K562 (cell line): ENCODE results near the gene ILF3. TPM values are rescaled to one million over a fixed set of nuclear protein-coding genes. Genes with fewer than 3 reads are reported as not detected.

Source experiments
- BCOR ChIP-seq: fragments of 450-650 bp; IDR thresholded peaks from 2 replicates; pipeline ENCODE4 v1.6.1; 2016
- FOS ChIP-seq: IDR thresholded peaks from 3 replicates; pipeline ENCODE4 v1.6.1; 2011; ENCODE audit not compliant: insufficient read length; ENCODE audit errors: extremely low read depth
- FOXJ3 ChIP-seq: sonication (generic); formaldehyde crosslinking; IDR thresholded peaks from 2 replicates; pipeline ENCODE4 v1.4.0; 2020; ENCODE audit warnings: mild to moderate bottlenecking, missing genetic modification reagents
- HMGN3 ChIP-seq: IDR thresholded peaks from 2 replicates; pipeline ENCODE4 v1.6.1; 2011; ENCODE audit warnings: borderline replicate concordance, low read depth, mild to moderate bottlenecking, mixed read lengths, low read length; ENCODE audit not compliant: insufficient read length; ENCODE audit errors: extremely low read depth
- JUND ChIP-seq, 2 experiments: IDR thresholded peaks; 2 replicates in 1 of 2; 3 replicates in 1 of 2; pipeline ENCODE4 v1.6.1; 2011; ENCODE audit warnings: borderline replicate concordance in 2 of 2, low read depth in 2 of 2, low read length in 2 of 2, improper control_type of control experiment in 1 of 2, missing biosample characterization in 1 of 2, missing genetic modification characterization in 1 of 2, missing genetic modification reagents in 1 of 2
- LARP7 ChIP-seq: fragments of 450-650 bp; IDR thresholded peaks from 2 replicates; pipeline ENCODE4 v1.6.1; 2016
- MAFF ChIP-seq: IDR thresholded peaks from 2 replicates; pipeline ENCODE4 v1.6.1; 2012; ENCODE audit warnings: low read length, improper control_type of control experiment
- MECOM ChIP-seq: fragments of 250-450 bp; sonication (Bioruptor Pico); IDR thresholded peaks from 2 replicates; pipeline ENCODE4 v1.8.0; 2022; ENCODE audit warnings: inconsistent platforms
- MEIS2 ChIP-seq: fragments of 450-650 bp; IDR thresholded peaks from 2 replicates; pipeline ENCODE4 v1.6.1; 2014; ENCODE audit warnings: mild to moderate bottlenecking; ENCODE audit not compliant: partially characterized antibody
- NCOR1 ChIP-seq: fragments of 450-650 bp; IDR thresholded peaks from 2 replicates; pipeline ENCODE4 v1.6.1; 2016; ENCODE audit warnings: mild to moderate bottlenecking, moderate library complexity
- NFRKB ChIP-seq: fragments of 450-650 bp; IDR thresholded peaks from 2 replicates; pipeline ENCODE4 v1.6.1; 2016; ENCODE audit warnings: low read depth
- PHF20 ChIP-seq: fragments of 450-650 bp; IDR thresholded peaks from 2 replicates; pipeline ENCODE4 v1.6.1; 2018; ENCODE audit not compliant: partially characterized antibody
- POLR2AphosphoS5 ChIP-seq: IDR thresholded peaks from 2 replicates; pipeline ENCODE4 v1.6.1; 2011; ENCODE audit warnings: mild to moderate bottlenecking, low read depth, low read length, moderate library complexity; ENCODE audit not compliant: control insufficient read depth, insufficient read depth
- POLR3G ChIP-seq: IDR thresholded peaks from 2 replicates; pipeline ENCODE4 v1.6.1; 2011; ENCODE audit not compliant: insufficient read length, insufficient replicate concordance; ENCODE audit errors: extremely low read depth
- SAP30 ChIP-seq: fragments of 200-600 bp; sonication (generic); IDR thresholded peaks from 2 replicates; pipeline ENCODE4 v1.6.1; 2012; ENCODE audit warnings: borderline replicate concordance, low read depth, mild to moderate bottlenecking, moderate library complexity, low read length, control low read depth, inconsistent platforms; ENCODE audit not compliant: insufficient read depth, poor library complexity, severe bottlenecking
- SMAD4 ChIP-seq: fragments of 250-450 bp; sonication (Bioruptor Pico); conservative IDR thresholded peaks from 2 replicates; pipeline ENCODE4 v1.8.0; 2021; ENCODE audit warnings: inconsistent platforms, mild to moderate bottlenecking, moderate library complexity
- TAL1 ChIP-seq: fragments of 450-650 bp; IDR thresholded peaks from 2 replicates; pipeline ENCODE4 v1.6.1; 2016; ENCODE audit warnings: mild to moderate bottlenecking
- TBP ChIP-seq: optimal IDR thresholded peaks from 2 replicates; pipeline ENCODE3; 2011; ENCODE audit warnings: low read depth, low read length, improper control_type of control experiment
- TCF3 ChIP-seq: sonication (generic); formaldehyde crosslinking; IDR thresholded peaks from 2 replicates; pipeline ENCODE4 v1.4.0; 2020; ENCODE audit warnings: mild to moderate bottlenecking, missing genetic modification reagents
- TCF7L2 ChIP-seq: fragments of 150-350 bp; IDR thresholded peaks from 2 replicates; pipeline ENCODE4 v1.6.1; 2016; ENCODE audit warnings: low read depth, mild to moderate bottlenecking, low read length, moderate library complexity
- ZFP36 ChIP-seq: fragments of 150-350 bp; IDR thresholded peaks from 2 replicates; pipeline ENCODE4 v1.6.1; 2018; ENCODE audit warnings: low read length, low read depth; ENCODE audit not compliant: partially characterized antibody
- ZNF274 ChIP-seq: IDR thresholded peaks from 2 replicates; pipeline ENCODE4 v1.6.1; 2011; ENCODE audit warnings: low read depth, mild to moderate bottlenecking, low read length, moderate library complexity, borderline replicate concordance
- ZNF507 ChIP-seq: conservative IDR thresholded peaks from 2 replicates; pipeline ENCODE4 v1.6.1; 2017; ENCODE audit warnings: missing genetic modification characterization, missing compliant biosample characterization
- ZNF589 ChIP-seq: fragments of 200-800 bp; sonication (Bioruptor generic); IDR thresholded peaks from 2 replicates; pipeline ENCODE4 v1.6.1; 2016; ENCODE audit warnings: low read depth, missing genetic modification characterization, missing compliant biosample characterization
- ZNF644 ChIP-seq: fragments of 200-800 bp; sonication (Bioruptor generic); IDR thresholded peaks from 2 replicates; pipeline ENCODE4 v1.6.1; 2016; ENCODE audit warnings: low read depth, missing genetic modification characterization, missing compliant biosample characterization
- polyA plus RNA-seq, 8 experiments: library from polyadenylated mRNA; depleted of rRNA in 4 of 8; stranded (reverse) in 5 of 8; unstranded in 3 of 8; fragments of >200 nt; fragmentation: Nextera tagmentation in 2 of 8; fragmentation: Illumina TruSeq in 1 of 8; extraction: Ambion mirVana in 2 of 8; extraction: Trizol in 1 of 8; gene quantifications; 2 replicates each; pipeline versions ENCODE4 v1.2.1 to v1.2.3, GENCODE V29; 2011 to 2014; ENCODE audit warnings: inconsistent platforms in 1 of 8, missing spikeins in 1 of 8
- total RNA-seq, 7 experiments: library from RNA; depleted of rRNA in 6 of 7; stranded (reverse); fragments of >200 nt in 6 of 7; fragmentation: Illumina TruSeq in 2 of 7; extraction: Trizol in 2 of 7; gene quantifications; 2 replicates each; pipeline versions ENCODE4 v1.2.1 to v1.2.3, GENCODE V29; 2011 to 2021; ENCODE audit warnings: low replicate concordance in 1 of 7
- TF ChIP-seq, protein P1 (sequence below): fragments of 250-450 bp; sonication (Bioruptor Pico); IDR thresholded peaks from 2 replicates; pipeline ENCODE4 v1.4.0; 2020; ENCODE audit warnings: mild to moderate bottlenecking, moderate library complexity
- TF ChIP-seq, protein P2 (sequence below): fragments of 250-450 bp; sonication (Bioruptor Pico); IDR thresholded peaks from 2 replicates; pipeline ENCODE4 v1.8.0; 2022; ENCODE audit warnings: moderate library complexity, mild to moderate bottlenecking, inconsistent platforms
- TF ChIP-seq, protein P3 (sequence below): fragments of 250-450 bp; sonication (Bioruptor Pico); IDR thresholded peaks from 2 replicates; pipeline ENCODE4 v1.8.0; 2022; ENCODE audit warnings: inconsistent platforms, mild to moderate bottlenecking, moderate library complexity, borderline replicate concordance

Gene ILF3
- total and polyA plus RNA-seq, 9 of the 15 experiments (the other 6 are each of a cell fraction or from before 2014, with no cell fraction given): 26.0 to 453 (median 175) TPM

DNA sequence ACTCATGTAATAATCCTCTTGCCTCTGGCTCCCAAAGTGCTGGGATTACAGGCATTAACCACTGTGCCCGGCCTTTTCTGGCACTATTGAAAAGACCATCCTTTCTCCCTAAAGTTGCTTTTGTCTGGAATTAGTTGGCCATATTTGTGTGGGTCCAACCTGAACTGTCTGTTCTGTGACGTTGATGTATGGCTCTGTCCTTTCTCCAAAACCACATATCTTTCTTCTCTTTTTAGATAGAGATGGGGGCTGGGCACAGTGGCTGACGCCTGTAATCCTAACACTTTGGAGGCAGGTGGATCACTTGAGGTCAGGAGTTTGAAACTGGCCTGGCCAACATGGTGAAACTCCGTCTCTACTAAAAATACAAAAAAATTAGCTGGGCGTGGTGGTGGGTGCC, 81.6 kb downstream of the ILF3 start (continued):
- TF ChIP-seq ZNF589 (no peak), TBP (no peak), NCOR1 (no peak), PHF20 (no peak), JUND (IDR thresholded peaks at IDR 0.05; ENCODE audit: borderline replicate concordance, low read depth, low read length) (no peak), JUND (tag; IDR thresholded peaks at IDR 0.05; ENCODE audit: borderline replicate concordance, low read depth, low read length) (peak; percentile 16; the same call in 1 of the 3 replicates), SAP30 (no peak), SMAD4 (CRISPR knock-in tag) (no peak; the same call in 1 of the 2 replicates), TCF3 (CRISPR knock-in tag) (peak; percentile 30; the same call in 1 of the 2 replicates), LARP7 (no peak), POLR3G (no peak), MECOM (CRISPR knock-in tag) (peak; percentile 42; the same call in 1 of the 2 replicates), TAL1 (no peak), FOS (no peak), FOXJ3 (no peak), NFRKB (no peak), TCF7L2 (no peak), BCOR (no peak), MAFF (no peak), POLR2AphosphoS5 (no peak), ZFP36 (no peak), ZNF507 (tag) (no peak), ZNF274 (no peak), ZNF644 (tag) (no peak), MEIS2 (peak; percentile 98), HMGN3 (no peak)
- TF ChIP-seq, protein P1, sequence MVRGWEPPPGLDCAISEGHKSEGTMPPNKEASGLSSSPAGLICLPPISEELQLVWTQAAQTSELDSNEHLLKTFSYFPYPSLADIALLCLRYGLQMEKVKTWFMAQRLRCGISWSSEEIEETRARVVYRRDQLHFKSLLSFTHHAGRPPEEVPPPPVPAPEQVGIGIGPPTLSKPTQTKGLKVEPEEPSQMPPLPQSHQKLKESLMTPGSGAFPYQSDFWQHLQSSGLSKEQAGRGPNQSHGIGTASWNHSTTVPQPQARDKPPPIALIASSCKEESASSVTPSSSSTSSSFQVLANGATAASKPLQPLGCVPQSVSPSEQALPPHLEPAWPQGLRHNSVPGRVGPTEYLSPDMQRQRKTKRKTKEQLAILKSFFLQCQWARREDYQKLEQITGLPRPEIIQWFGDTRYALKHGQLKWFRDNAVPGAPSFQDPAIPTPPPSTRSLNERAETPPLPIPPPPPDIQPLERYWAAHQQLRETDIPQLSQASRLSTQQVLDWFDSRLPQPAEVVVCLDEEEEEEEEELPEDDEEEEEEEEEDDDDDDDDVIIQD (CRISPR knock-in tag): no peak
- TF ChIP-seq, protein P2, sequence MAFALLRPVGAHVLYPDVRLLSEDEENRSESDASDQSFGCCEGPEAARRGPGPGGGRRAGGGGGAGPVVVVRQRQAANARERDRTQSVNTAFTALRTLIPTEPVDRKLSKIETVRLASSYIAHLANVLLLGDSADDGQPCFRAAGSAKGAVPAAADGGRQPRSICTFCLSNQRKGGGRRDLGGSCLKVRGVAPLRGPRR (CRISPR knock-in tag): no peak
- TF ChIP-seq, protein P3, sequence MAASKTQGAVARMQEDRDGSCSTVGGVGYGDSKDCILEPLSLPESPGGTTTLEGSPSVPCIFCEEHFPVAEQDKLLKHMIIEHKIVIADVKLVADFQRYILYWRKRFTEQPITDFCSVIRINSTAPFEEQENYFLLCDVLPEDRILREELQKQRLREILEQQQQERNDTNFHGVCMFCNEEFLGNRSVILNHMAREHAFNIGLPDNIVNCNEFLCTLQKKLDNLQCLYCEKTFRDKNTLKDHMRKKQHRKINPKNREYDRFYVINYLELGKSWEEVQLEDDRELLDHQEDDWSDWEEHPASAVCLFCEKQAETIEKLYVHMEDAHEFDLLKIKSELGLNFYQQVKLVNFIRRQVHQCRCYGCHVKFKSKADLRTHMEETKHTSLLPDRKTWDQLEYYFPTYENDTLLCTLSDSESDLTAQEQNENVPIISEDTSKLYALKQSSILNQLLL (CRISPR knock-in tag): no peak
